Upper lobe of left lung (tissue), 6 donors: ENCODE results near the gene COX19. TPM values are rescaled to one million over a fixed set of nuclear protein-coding genes. Genes with fewer than 3 reads are reported as not detected.
A peak's percentile ranks its signal among the peaks of the same experiment; 100 is the strongest.

Source experiments
- ATAC-seq, 2 donors: fragments of 200-7000 bp; cut with Tn5 transposase; one replicate each; pipeline ENCODE4 v1.9.1; 2022; ENCODE audit warnings: mild to moderate bottlenecking in 2 of 2, moderate library complexity in 2 of 2; ENCODE audit not compliant: low FRiP score in 2 of 2
- DNase-seq, 2 donors: peaks; one replicate each; pipeline ENCODE4 v3.0.0-alpha.2; 2019 to 2020
- H3K27ac ChIP-seq, 4 donors: fragments of 200-600 bp; sonication (generic); one replicate each; pipeline ENCODE4 v1.5.1; 2016 to 2019
- H3K27me3 ChIP-seq, 4 donors: fragments of 200-600 bp; sonication (generic); one replicate each; pipeline ENCODE4 v1.5.1; 2017 to 2019
- H3K36me3 ChIP-seq, 4 donors: fragments of 200-600 bp; sonication (generic); one replicate each; pipeline ENCODE4 v1.5.1; 2016 to 2019
- H3K4me1 ChIP-seq, 4 donors: fragments of 200-600 bp; sonication (generic); one replicate each; pipeline ENCODE4 v1.5.1; 2018 to 2019
- H3K4me3 ChIP-seq, 4 donors: fragments of 200-600 bp; sonication (generic); one replicate each; pipeline ENCODE4 v1.5.1; 2017 to 2019; ENCODE audit warnings: mild to moderate bottlenecking in 2 of 4, moderate library complexity in 1 of 4
- H3K9me3 ChIP-seq, 4 donors: fragments of 200-600 bp; sonication (generic); one replicate each; pipeline ENCODE4 v1.5.1; 2018 to 2019
- CTCF ChIP-seq, 6 experiments: fragments of 450-650 bp in 4 of 6; fragments of 200-600 bp in 2 of 6; sonication (generic) in 2 of 6; IDR thresholded peaks; one replicate each; pipeline ENCODE4 v1.5.1; 2016 to 2019; ENCODE audit warnings: antibody characterized with exemption in 6 of 6
- EP300 ChIP-seq, 4 donors: sonication (generic); formaldehyde crosslinking; IDR thresholded peaks; one replicate each; pipeline ENCODE4 v1.5.1; 2017; ENCODE audit warnings: antibody characterized with exemption in 4 of 4, control low read depth in 2 of 4
- POLR2A ChIP-seq, 4 donors: fragments of 450-650 bp; IDR thresholded peaks; one replicate each; pipeline ENCODE4 v1.5.1; 2016 to 2017; ENCODE audit warnings: antibody characterized with exemption in 4 of 4, mild to moderate bottlenecking in 2 of 4
- POLR2AphosphoS5 ChIP-seq, 2 donors: sonication (generic); formaldehyde crosslinking; IDR thresholded peaks; one replicate each; pipeline ENCODE4 v1.5.1; 2017; ENCODE audit warnings: antibody characterized with exemption in 2 of 2
- WGBS, 2 donors: methylation state at CpG; one replicate each; pipeline ENCODE4 v1.1.5; 2017 to 2018; 5-methylcytosine and 5-hydroxymethylcytosine counted together
- total RNA-seq, 6 donors: library from RNA; depleted of rRNA in 4 of 6; stranded (reverse); fragments of >200 nt in 4 of 6; gene quantifications; one replicate each; pipeline versions ENCODE4 v1.1.0 to v1.2.1, GENCODE V29; 2016 to 2021
- donor health status: DM: no; HTN: no; CAD: no; lungs with moderate emphysema.
- donor health status: DM: no; HTN: yes; CAD: no; lungs with severe emphysema.

COX19 gene
- total RNA-seq, 6 donors from 2014 or later = 9.1 to 25.1 (median 11.5) TPM

GRCh38 chr7:936386-937054 is 38.8 kb downstream of the COX19 start:
- Histone ChIP-seq H3K36me3 (peaks cover 0 to 15% (median 1%) of the 10 kb centered on the region in 4 donors), H3K4me1 (no peaks in the 10 kb centered on the region), H3K27me3 (no peaks in the 10 kb centered on the region), H3K27ac (no peak overlapping the region), H3K4me3 (no peak overlapping the region), H3K9me3 (peaks cover 0 to 5% (median 0%) of the 10 kb centered on the region in 4 donors)
- TF ChIP-seq CTCF (IDR thresholded peaks at IDR 0.05) (no peak), EP300 (IDR thresholded peaks at IDR 0.05) (no peak), POLR2A (IDR thresholded peaks at IDR 0.05) (no peak), POLR2AphosphoS5 (IDR thresholded peaks at IDR 0.05) (no peak)
- ATAC-seq = no peak
- peak in 1 of 2 donors; percentile 71 for DNase-seq
- WGBS, 2 donors = 72 to 77% methylated on average over 21 to 22 of the region's 22 CpGs

- Histone ChIP-seq H3K27ac (no peak overlapping the region), H3K9me3 (peaks cover 0 to 2% (median 0%) of the 10 kb centered on the region in 4 donors), H3K27me3 (no peaks in the 10 kb centered on the region), H3K4me3 (no peak overlapping the region), H3K36me3 (peaks cover 0 to 15% (median 1%) of the 10 kb centered on the region in 4 donors), H3K4me1 (no peaks in the 10 kb centered on the region)
- DNase-seq = peak in 1 of 2 donors; percentile 68
- WGBS, 2 donors = 94% methylated on average over 11 to 28 of the region's 28 CpGs
- TF ChIP-seq POLR2A (IDR thresholded peaks at IDR 0.05) (no peak), CTCF (IDR thresholded peaks at IDR 0.05) (no peak), POLR2AphosphoS5 (IDR thresholded peaks at IDR 0.05) (no peak), EP300 (IDR thresholded peaks at IDR 0.05) (no peak)
- ATAC-seq = peak in 1 of 2 donors; percentile 7
These were observed 39.4 kb downstream of the COX19 start for GRCh38 chr7:935874-936385.

- Histone ChIP-seq H3K36me3 (peaks cover 0 to 15% (median 1%) of the 10 kb centered on the region in 4 donors), H3K4me1 (no peaks in the 10 kb centered on the region), H3K9me3 (no peaks in the 10 kb centered on the region), H3K27ac (no peak overlapping the region), H3K4me3 (no peak overlapping the region), H3K27me3 (no peaks in the 10 kb centered on the region)
- WGBS, 2 donors = 90 to 100% methylated on average over 1 to 12 of the region's 46 CpGs
- ATAC-seq (peak in 1 of 2 donors; percentile 27), DNase-seq (peak in 1 of 2 donors; percentile 72)
- TF ChIP-seq CTCF (IDR thresholded peaks at IDR 0.05) (no peak), POLR2A (IDR thresholded peaks at IDR 0.05) (no peak), POLR2AphosphoS5 (IDR thresholded peaks at IDR 0.05) (no peak), EP300 (IDR thresholded peaks at IDR 0.05) (no peak)
These were observed 40.0 kb downstream of the COX19 start for GRCh38 chr7:935164-935873.

GRCh38 chr7:934469-935163 is 40.7 kb downstream of the COX19 start:
- peak in 1 of 2 donors; percentile 69 for DNase-seq
- Histone ChIP-seq H3K27me3 (no peaks in the 10 kb centered on the region), H3K4me3 (no peak overlapping the region), H3K27ac (no peak overlapping the region), H3K9me3 (no peaks in the 10 kb centered on the region), H3K36me3 (peaks cover 0 to 15% (median 1%) of the 10 kb centered on the region in 4 donors), H3K4me1 (no peaks in the 10 kb centered on the region)
- peak in 1 of 2 donors; percentile 28 for ATAC-seq
- no peak for TF ChIP-seq EP300 (IDR thresholded peaks at IDR 0.05)
- no peak for TF ChIP-seq POLR2A (IDR thresholded peaks at IDR 0.05)
- no peak for TF ChIP-seq POLR2AphosphoS5 (IDR thresholded peaks at IDR 0.05)
- no peak for TF ChIP-seq CTCF (IDR thresholded peaks at IDR 0.05)
- 78 to 85% methylated on average over 6 to 34 of the region's 34 CpGs for WGBS, 2 donors
